Measurements from ENCODE around the gene MAML3.

DNA sequence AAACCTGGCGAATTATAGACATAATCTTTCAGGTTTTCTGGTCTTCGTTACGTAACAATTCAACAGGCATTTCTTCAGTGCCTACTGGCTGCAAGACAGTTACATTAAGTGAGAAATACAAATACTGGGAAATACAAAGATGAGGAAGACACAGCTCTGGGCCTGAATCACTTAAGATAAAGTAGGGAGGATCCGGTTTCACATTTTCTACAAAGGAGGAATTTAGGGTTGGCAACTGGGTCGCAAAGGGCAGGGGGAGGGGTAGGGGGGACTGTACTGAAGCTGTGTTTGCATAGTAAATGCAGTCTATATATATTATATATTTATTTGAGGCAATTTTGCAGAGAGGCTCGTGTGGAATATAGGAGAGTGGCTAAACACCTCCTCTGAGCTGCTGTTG lies 107.4 kb downstream of the MAML3 start:
- TF ChIP-seq, protein P1, sequence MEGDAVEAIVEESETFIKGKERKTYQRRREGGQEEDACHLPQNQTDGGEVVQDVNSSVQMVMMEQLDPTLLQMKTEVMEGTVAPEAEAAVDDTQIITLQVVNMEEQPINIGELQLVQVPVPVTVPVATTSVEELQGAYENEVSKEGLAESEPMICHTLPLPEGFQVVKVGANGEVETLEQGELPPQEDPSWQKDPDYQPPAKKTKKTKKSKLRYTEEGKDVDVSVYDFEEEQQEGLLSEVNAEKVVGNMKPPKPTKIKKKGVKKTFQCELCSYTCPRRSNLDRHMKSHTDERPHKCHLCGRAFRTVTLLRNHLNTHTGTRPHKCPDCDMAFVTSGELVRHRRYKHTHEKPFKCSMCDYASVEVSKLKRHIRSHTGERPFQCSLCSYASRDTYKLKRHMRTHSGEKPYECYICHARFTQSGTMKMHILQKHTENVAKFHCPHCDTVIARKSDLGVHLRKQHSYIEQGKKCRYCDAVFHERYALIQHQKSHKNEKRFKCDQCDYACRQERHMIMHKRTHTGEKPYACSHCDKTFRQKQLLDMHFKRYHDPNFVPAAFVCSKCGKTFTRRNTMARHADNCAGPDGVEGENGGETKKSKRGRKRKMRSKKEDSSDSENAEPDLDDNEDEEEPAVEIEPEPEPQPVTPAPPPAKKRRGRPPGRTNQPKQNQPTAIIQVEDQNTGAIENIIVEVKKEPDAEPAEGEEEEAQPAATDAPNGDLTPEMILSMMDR (IDR thresholded peaks at IDR 0.05), result no peak
- no peak for TF ChIP-seq POLR2A (IDR thresholded peaks at IDR 0.05)
